IPS-11a (cell line): ENCODE measurements around the gene NEU2.

Source experiments
- H3K4me3 ChIP-seq: one replicate; pipeline ENCODE4 v1.5.1; 2013; ENCODE audit warnings: low read depth, low read length, control low read depth

NEU2 gene

GRCh38 chr2:233075141-233075965 is 42.9 kb downstream of the NEU2 start:
- no peak overlapping the region for H3K4me3 ChIP-seq

- no peak overlapping the region for H3K4me3 ChIP-seq
These were observed 43.5 kb downstream of the NEU2 start for GRCh38 chr2:233075966-233076339.

GRCh38 chr2:233076749-233077148 is 44.3 kb downstream of the NEU2 start:
- H3K4me3 ChIP-seq, result no peak overlapping the region

- no peak overlapping the region for H3K4me3 ChIP-seq
These were observed 47.0 kb downstream of the NEU2 start for GRCh38 chr2:233079473-233079877.

- H3K4me3 ChIP-seq, result no peak overlapping the region
These were observed 47.7 kb downstream of the NEU2 start for GRCh38 chr2:233079953-233080835.

- no peak overlapping the region for H3K4me3 ChIP-seq
These were observed 48.4 kb downstream of the NEU2 start for GRCh38 chr2:233080836-233081229.

- no peak overlapping the region for H3K4me3 ChIP-seq
These were observed 48.8 kb downstream of the NEU2 start for GRCh38 chr2:233081232-233081730.

- H3K4me3 ChIP-seq, result no peak overlapping the region
These were observed 49.3 kb downstream of the NEU2 start for GRCh38 chr2:233081731-233082221.

GRCh38 chr2:233082222-233082930 is 49.9 kb downstream of the NEU2 start:
- no peak overlapping the region for H3K4me3 ChIP-seq

GRCh38 chr2:233082931-233083755 is 50.7 kb downstream of the NEU2 start:
- no peak overlapping the region for H3K4me3 ChIP-seq

GRCh38 chr2:233083782-233084181 is 51.3 kb downstream of the NEU2 start:
- no peak overlapping the region for H3K4me3 ChIP-seq

- no peak overlapping the region for H3K4me3 ChIP-seq
These were observed 52.0 kb downstream of the NEU2 start for GRCh38 chr2:233084488-233084887.
